Hepatocyte (in vitro differentiated cells): ENCODE measurements around the gene RASGEF1C. TPM values are rescaled to one million over a fixed set of nuclear protein-coding genes. Genes with fewer than 3 reads are reported as not detected.
A peak's percentile ranks its signal among the peaks of the same experiment; 100 is the strongest.

Experiments
- DNase-seq: peaks from one replicate; pipeline ENCODE4 v3.0.0-alpha.2; 2016; ENCODE audit warnings: low spot score
- H2AFZ ChIP-seq: fragments of 200-600 bp; sonication (generic); 2 replicates; pipeline ENCODE4 v1.6.0; 2016; ENCODE audit warnings: antibody characterized with exemption, mild to moderate bottlenecking
- H3K27ac ChIP-seq: fragments of 200-600 bp; sonication (generic); 2 replicates; pipeline ENCODE4 v1.5.1; 2016; ENCODE audit warnings: mild to moderate bottlenecking
- H3K27me3 ChIP-seq: fragments of 200-600 bp; sonication (generic); 2 replicates; pipeline ENCODE4 v1.6.1; 2016
- H3K36me3 ChIP-seq: fragments of 200-600 bp; sonication (generic); replicated peaks from 2 replicates; pipeline ENCODE4 v1.5.1; 2016; ENCODE audit warnings: low read depth; ENCODE audit not compliant: insufficient read depth
- H3K4me1 ChIP-seq: fragments of 200-600 bp; sonication (generic); 2 replicates; pipeline ENCODE4 v1.5.1; 2016; ENCODE audit warnings: mild to moderate bottlenecking, moderate library complexity; ENCODE audit not compliant: insufficient read depth
- H3K4me2 ChIP-seq: fragments of 200-600 bp; sonication (generic); 2 replicates; pipeline ENCODE4 v1.6.0; 2016
- H3K4me3 ChIP-seq: fragments of 200-600 bp; sonication (generic); 2 replicates; pipeline ENCODE4 v1.5.1; 2016; ENCODE audit warnings: mild to moderate bottlenecking
- H3K79me2 ChIP-seq: fragments of 200-600 bp; sonication (generic); 2 replicates; pipeline ENCODE4 v1.6.0; 2017; ENCODE audit warnings: mild to moderate bottlenecking
- H3K9me2 ChIP-seq: fragments of 200-600 bp; sonication (generic); replicated peaks from 2 replicates; pipeline ENCODE4 v1.6.0; 2017; ENCODE audit warnings: mild to moderate bottlenecking; ENCODE audit not compliant: insufficient read depth
- H3K9me3 ChIP-seq: fragments of 200-600 bp; sonication (generic); 2 replicates; pipeline ENCODE4 v1.5.1; 2016; ENCODE audit warnings: low read depth, mild to moderate bottlenecking
- H4K20me1 ChIP-seq: fragments of 200-600 bp; sonication (generic); 2 replicates; pipeline ENCODE4 v1.6.0; 2016; ENCODE audit warnings: mild to moderate bottlenecking; ENCODE audit not compliant: insufficient read depth, poor library complexity, severe bottlenecking
- EZH2 ChIP-seq: fragments of 200-600 bp; sonication (generic); IDR thresholded peaks from 2 replicates; pipeline ENCODE4 v1.6.1; 2016; ENCODE audit warnings: antibody characterized with exemption, mild to moderate bottlenecking, borderline replicate concordance
- EZH2phosphoT487 ChIP-seq: fragments of 200-600 bp; sonication (generic); IDR thresholded peaks from one replicate; pipeline ENCODE4 v1.6.1; 2018; ENCODE audit warnings: antibody characterized with exemption, mild to moderate bottlenecking, low read depth, moderate library complexity; ENCODE audit not compliant: unreplicated experiment, severe bottlenecking
- WGBS: methylation state at CpG from one replicate; pipeline ENCODE4 v1.1.6; 2016; ENCODE audit warnings: low lambda C conversion rate; ENCODE audit errors: missing lambda C conversion rate; 5-methylcytosine and 5-hydroxymethylcytosine counted together
- polyA plus RNA-seq: library from polyadenylated mRNA; unstranded; fragments of >200 nt; fragmentation: Nextera tagmentation; extraction: Ambion mirVana; gene quantifications from 2 replicates; pipeline ENCODE4 v1.2.1, GENCODE V29; 2016
- total RNA-seq: library from RNA; depleted of rRNA; stranded (reverse); fragments of >200 nt; gene quantifications from 2 replicates; pipeline ENCODE4 v1.2.3, GENCODE V29; 2014
- TF ChIP-seq, protein P1 (sequence below): fragments of 200-600 bp; sonication (generic); IDR thresholded peaks from 2 replicates; pipeline ENCODE4 v1.5.1; 2016; ENCODE audit warnings: antibody characterized with exemption, mild to moderate bottlenecking; ENCODE audit not compliant: poor library complexity

Gene RASGEF1C
- total and polyA plus RNA-seq, 2 experiments from 2014 or later, result not detected

- Histone ChIP-seq H3K9me2 (no peaks in the 10 kb centered on the region), H3K79me2 (no peaks in the 10 kb centered on the region), H4K20me1 (no peaks in the 10 kb centered on the region), H3K9me3 (no peaks in the 10 kb centered on the region), H3K4me3 (no peak overlapping the region), H3K4me2 (no peak overlapping the region), H3K4me1 (peaks cover 3% of the 10 kb centered on the region), H3K27ac (no peak overlapping the region), H2AFZ (no peak overlapping the region), H3K36me3 (no peaks in the 10 kb centered on the region), H3K27me3 (peaks cover 3% of the 10 kb centered on the region)
- WGBS, result 60% methylated on average over 4 of the region's 4 CpGs
- DNase-seq, result no peak
- TF ChIP-seq EZH2phosphoT487, result no peak
- TF ChIP-seq, protein P1, sequence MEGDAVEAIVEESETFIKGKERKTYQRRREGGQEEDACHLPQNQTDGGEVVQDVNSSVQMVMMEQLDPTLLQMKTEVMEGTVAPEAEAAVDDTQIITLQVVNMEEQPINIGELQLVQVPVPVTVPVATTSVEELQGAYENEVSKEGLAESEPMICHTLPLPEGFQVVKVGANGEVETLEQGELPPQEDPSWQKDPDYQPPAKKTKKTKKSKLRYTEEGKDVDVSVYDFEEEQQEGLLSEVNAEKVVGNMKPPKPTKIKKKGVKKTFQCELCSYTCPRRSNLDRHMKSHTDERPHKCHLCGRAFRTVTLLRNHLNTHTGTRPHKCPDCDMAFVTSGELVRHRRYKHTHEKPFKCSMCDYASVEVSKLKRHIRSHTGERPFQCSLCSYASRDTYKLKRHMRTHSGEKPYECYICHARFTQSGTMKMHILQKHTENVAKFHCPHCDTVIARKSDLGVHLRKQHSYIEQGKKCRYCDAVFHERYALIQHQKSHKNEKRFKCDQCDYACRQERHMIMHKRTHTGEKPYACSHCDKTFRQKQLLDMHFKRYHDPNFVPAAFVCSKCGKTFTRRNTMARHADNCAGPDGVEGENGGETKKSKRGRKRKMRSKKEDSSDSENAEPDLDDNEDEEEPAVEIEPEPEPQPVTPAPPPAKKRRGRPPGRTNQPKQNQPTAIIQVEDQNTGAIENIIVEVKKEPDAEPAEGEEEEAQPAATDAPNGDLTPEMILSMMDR, result peak; percentile 25
These were observed 4.2 kb upstream of the RASGEF1C start for GRCh38 chr5:180213256-180213600.

DNA sequence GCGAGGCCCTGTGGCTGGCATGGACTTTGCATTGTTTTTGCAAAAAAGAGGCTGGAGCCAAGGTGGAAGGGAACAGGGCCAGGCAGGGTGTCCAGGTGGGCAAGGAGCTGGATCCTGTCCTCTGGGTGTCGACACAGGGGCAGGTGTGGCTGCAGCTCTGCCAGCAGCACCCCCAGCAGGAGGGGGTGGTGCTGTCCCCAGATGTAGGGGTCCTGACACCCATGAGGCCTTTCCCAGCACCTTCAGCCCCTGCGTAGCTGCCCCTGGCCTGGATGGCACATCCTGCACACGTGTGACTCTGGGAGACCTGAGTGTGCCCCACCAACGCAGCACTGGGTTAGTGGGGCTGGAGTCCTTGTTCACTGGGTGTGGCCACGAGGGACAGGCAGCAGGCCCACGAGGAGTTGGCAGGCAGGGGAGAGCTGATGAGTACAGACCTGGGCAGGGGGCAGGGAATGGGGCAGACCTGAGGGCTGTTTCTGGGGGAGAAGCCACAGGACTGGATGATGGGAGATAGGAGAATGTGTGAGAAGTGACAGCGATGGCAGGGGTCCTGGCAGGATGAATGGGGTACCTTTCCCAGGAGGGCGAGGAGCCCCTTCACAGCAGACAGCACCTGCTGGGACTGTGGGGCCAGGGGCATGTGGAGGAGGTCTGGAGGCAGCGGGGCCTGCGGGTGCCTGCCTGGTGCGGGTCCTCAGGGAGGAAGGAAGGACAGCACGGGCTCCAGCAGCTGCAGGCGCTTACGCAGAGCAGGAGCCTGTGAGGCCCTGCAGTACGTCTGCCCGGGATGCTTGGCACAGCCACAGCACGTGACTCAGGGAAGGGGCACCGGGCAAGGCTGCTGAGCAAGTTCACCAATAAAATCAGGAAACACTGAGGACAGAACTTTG, 3.6 kb upstream of the RASGEF1C start:
- Histone ChIP-seq H4K20me1 (no peaks in the 10 kb centered on the region), H3K27ac (no peak overlapping the region), H3K4me2 (no peak overlapping the region), H2AFZ (no peak overlapping the region), H3K4me3 (no peak overlapping the region), H3K9me3 (no peaks in the 10 kb centered on the region), H3K9me2 (no peaks in the 10 kb centered on the region), H3K4me1 (peaks cover 4% of the 10 kb centered on the region), H3K27me3 (peaks cover 9% of the 10 kb centered on the region), H3K36me3 (no peaks in the 10 kb centered on the region), H3K79me2 (no peaks in the 10 kb centered on the region)
- 74% methylated on average over 19 of the region's 19 CpGs for WGBS
- DNase-seq, result peak; percentile 54
- TF ChIP-seq, protein P1, result no peak
- no peak for TF ChIP-seq EZH2
- no peak for TF ChIP-seq EZH2phosphoT487

- H3K79me2 ChIP-seq, result no peaks in the 10 kb centered on the region
These were observed 2.7 kb upstream of the RASGEF1C start for GRCh38 chr5:180211761-180212035.

More at GRCh38 chr5:180211761-180212035, 2.7 kb upstream of the RASGEF1C start:
- H2AFZ ChIP-seq, result no peak overlapping the region
- peaks cover 4% of the 10 kb centered on the region for H3K4me1 ChIP-seq
- peaks cover 15% of the 10 kb centered on the region for H3K27me3 ChIP-seq
- H3K4me3 ChIP-seq, result no peak overlapping the region
- TF ChIP-seq EZH2phosphoT487 (no peak), EZH2 (no peak)
- TF ChIP-seq, protein P1, result no peak
- no peak for DNase-seq
- no peak overlapping the region for H3K27ac ChIP-seq
- H4K20me1 ChIP-seq, result no peaks in the 10 kb centered on the region
- 81% methylated on average over 3 of the region's 4 CpGs for WGBS
- H3K36me3 ChIP-seq, result no peaks in the 10 kb centered on the region
- no peak overlapping the region for H3K4me2 ChIP-seq
- H3K9me2 ChIP-seq, result no peaks in the 10 kb centered on the region
- no peaks in the 10 kb centered on the region for H3K9me3 ChIP-seq
